GM12865 (cell line): Measurements from ENCODE around the gene TCF12.
A peak's percentile ranks its signal among the peaks of the same experiment; 100 is the strongest.

Source experiments
- DNase-seq: peaks from one replicate; pipeline ENCODE4 v3.0.0; 2010; ENCODE audit warnings: low read depth
- H3K4me3 ChIP-seq: 2 replicates; pipeline ENCODE4 v1.5.1; 2011; ENCODE audit warnings: mild to moderate bottlenecking, low read depth, low read length, control low read depth
- CTCF ChIP-seq: IDR thresholded peaks from 2 replicates; pipeline ENCODE4 v1.5.1; 2011; ENCODE audit warnings: low read length, control low read depth, low read depth, inconsistent platforms; ENCODE audit not compliant: insufficient read depth; ENCODE audit errors: missing control alignments

Gene TCF12

GRCh38 chr15:56987286-56987685 lies 68.8 kb downstream of the TCF12 start:
- H3K4me3 ChIP-seq, result no peak overlapping the region
- DNase-seq, result no peak
- TF ChIP-seq CTCF, result no peak

- DNase-seq, result no peak
- H3K4me3 ChIP-seq, result no peak overlapping the region
- TF ChIP-seq CTCF, result no peak
These were observed 69.8 kb downstream of the TCF12 start for GRCh38 chr15:56988219-56988618.

GRCh38 chr15:56989411-56989924 lies 71.0 kb downstream of the TCF12 start:
- H3K4me3 ChIP-seq, result no peak overlapping the region
- TF ChIP-seq CTCF, result no peak
- DNase-seq, result peak; percentile 4

GRCh38 chr15:56991017-56991416 lies 72.6 kb downstream of the TCF12 start:
- DNase-seq, result no peak
- TF ChIP-seq CTCF, result no peak
- no peak overlapping the region for H3K4me3 ChIP-seq

GRCh38 chr15:56992725-56993124 lies 74.3 kb downstream of the TCF12 start:
- TF ChIP-seq CTCF, result no peak
- no peak for DNase-seq
- no peak overlapping the region for H3K4me3 ChIP-seq

GRCh38 chr15:56994280-56994679 lies 75.8 kb downstream of the TCF12 start:
- TF ChIP-seq CTCF, result no peak
- DNase-seq, result no peak
- no peak overlapping the region for H3K4me3 ChIP-seq

GRCh38 chr15:56996093-56996492 lies 77.6 kb downstream of the TCF12 start:
- TF ChIP-seq CTCF, result no peak
- DNase-seq, result no peak
- no peak overlapping the region for H3K4me3 ChIP-seq
